Smooth muscle cell (in vitro differentiated cells): ENCODE data around the gene ULK4. TPM values are rescaled to one million over a fixed set of nuclear protein-coding genes. Genes with fewer than 3 reads are reported as not detected.

Source experiments
- DNase-seq: peaks from one replicate; lab custom pipeline; 2025; ENCODE audit not compliant: unreplicated experiment; lab: John Stamatoyannopoulos, UW
- H2AFZ ChIP-seq: fragments of 200-600 bp; sonication (generic); 2 replicates; pipeline ENCODE4 v1.6.0; 2016; ENCODE audit warnings: antibody characterized with exemption, low read depth, mild to moderate bottlenecking
- H3F3A ChIP-seq: fragments of 200-600 bp; sonication (generic); 2 replicates; pipeline ENCODE4 v1.6.0; 2017; ENCODE audit warnings: antibody characterized with exemption, low read depth
- H3K27ac ChIP-seq: fragments of 200-600 bp; sonication (generic); 2 replicates; pipeline ENCODE4 v1.5.1; 2016; ENCODE audit warnings: low read depth, mild to moderate bottlenecking
- H3K27me3 ChIP-seq: fragments of 200-600 bp; sonication (generic); 2 replicates; pipeline ENCODE4 v1.6.1; 2016; ENCODE audit warnings: low read depth, mild to moderate bottlenecking
- H3K36me3 ChIP-seq: fragments of 200-600 bp; sonication (generic); 2 replicates; pipeline ENCODE4 v1.5.1; 2016; ENCODE audit warnings: low read depth
- H3K4me1 ChIP-seq: fragments of 200-600 bp; sonication (generic); 2 replicates; pipeline ENCODE4 v1.5.1; 2016; ENCODE audit warnings: low read depth
- H3K4me2 ChIP-seq: fragments of 200-600 bp; sonication (generic); 2 replicates; pipeline ENCODE4 v1.6.0; 2016; ENCODE audit warnings: mild to moderate bottlenecking
- H3K4me3 ChIP-seq: fragments of 200-600 bp; sonication (generic); 2 replicates; pipeline ENCODE4 v1.5.1; 2016; ENCODE audit warnings: mild to moderate bottlenecking
- H3K79me2 ChIP-seq: fragments of 200-600 bp; sonication (generic); 2 replicates; pipeline ENCODE4 v1.6.0; 2016; ENCODE audit warnings: low read depth, mild to moderate bottlenecking
- H3K9ac ChIP-seq: fragments of 200-600 bp; sonication (generic); 2 replicates; pipeline ENCODE4 v1.6.0; 2016; ENCODE audit warnings: low read depth
- H3K9me3 ChIP-seq: fragments of 200-600 bp; sonication (generic); replicated peaks from 2 replicates; pipeline ENCODE4 v1.5.1; 2016; ENCODE audit warnings: low read depth
- H4K20me1 ChIP-seq: fragments of 200-600 bp; sonication (generic); 2 replicates; pipeline ENCODE4 v1.6.0; 2016; ENCODE audit warnings: low read depth
- CTCF ChIP-seq: fragments of 200-600 bp; sonication (generic); IDR thresholded peaks from 2 replicates; pipeline ENCODE4 v1.5.1; 2017; ENCODE audit warnings: borderline replicate concordance, mild to moderate bottlenecking, antibody characterized with exemption; ENCODE audit not compliant: insufficient read depth, poor library complexity, severe bottlenecking
- WGBS: methylation state at CpG from one replicate; pipeline ENCODE4 v1.1.7; 2016; ENCODE audit warnings: low lambda C conversion rate; 5-methylcytosine and 5-hydroxymethylcytosine counted together
- polyA plus RNA-seq: library from polyadenylated mRNA; unstranded; fragments of >200 nt; fragmentation: Nextera tagmentation; extraction: Ambion mirVana; gene quantifications from 2 replicates; pipeline ENCODE4 v1.2.1, GENCODE V29; 2016
- total RNA-seq: library from RNA; depleted of rRNA; stranded (reverse); fragments of >200 nt; gene quantifications from 2 replicates; pipeline ENCODE4 v1.2.3, GENCODE V29; 2014

Gene ULK4
- total and polyA plus RNA-seq, 2 experiments from 2014 or later = 4.3 to 14.2 TPM

- H4K20me1 ChIP-seq = no peaks in the 10 kb centered on the region
- H3K4me1 ChIP-seq = no peaks in the 10 kb centered on the region
- no peaks in the 10 kb centered on the region for H3K36me3 ChIP-seq
- 71% methylated on average over 5 of the region's 5 CpGs for WGBS
- no peak overlapping the region for H3K27ac ChIP-seq
- H2AFZ ChIP-seq = no peak overlapping the region
- no peaks in the 10 kb centered on the region for H3K9me3 ChIP-seq
- no peaks in the 10 kb centered on the region for H3K79me2 ChIP-seq
- no peak for TF ChIP-seq CTCF
- no peak overlapping the region for H3K4me3 ChIP-seq
- no peaks in the 10 kb centered on the region for H3K27me3 ChIP-seq
- H3K9ac ChIP-seq = no peak overlapping the region
- no peak for DNase-seq
- no peaks in the 10 kb centered on the region for H3F3A ChIP-seq
- no peak overlapping the region for H3K4me2 ChIP-seq
These were observed 270.9 kb downstream of the ULK4 start for GRCh38 chr3:41690766-41691563.

GRCh38 chr3:41688595-41689380, 273.1 kb downstream of the ULK4 start:
- no peak overlapping the region for H3K27ac ChIP-seq
- no peak overlapping the region for H3K4me3 ChIP-seq
- H3F3A ChIP-seq = no peaks in the 10 kb centered on the region
- no peak overlapping the region for H2AFZ ChIP-seq
- H3K9me3 ChIP-seq = no peaks in the 10 kb centered on the region
- H3K27me3 ChIP-seq = no peaks in the 10 kb centered on the region
- H4K20me1 ChIP-seq = no peaks in the 10 kb centered on the region
- H3K4me2 ChIP-seq = no peak overlapping the region
- no peak for DNase-seq
- peaks cover 12% of the 10 kb centered on the region for H3K4me1 ChIP-seq
- H3K36me3 ChIP-seq = no peaks in the 10 kb centered on the region
- no peak for TF ChIP-seq CTCF
- no peaks in the 10 kb centered on the region for H3K79me2 ChIP-seq
- WGBS = 82% methylated on average over 4 of the region's 4 CpGs
- H3K9ac ChIP-seq = no peak overlapping the region

- H3K27ac ChIP-seq = peak overlapping the region; percentile 94
- peaks cover 8% of the 10 kb centered on the region for H3F3A ChIP-seq
- no peak overlapping the region for H3K9ac ChIP-seq
- no peaks in the 10 kb centered on the region for H3K79me2 ChIP-seq
- 77% methylated on average over 4 of the region's 4 CpGs for WGBS
- H2AFZ ChIP-seq = no peak overlapping the region
- H3K27me3 ChIP-seq = no peaks in the 10 kb centered on the region
- no peak for TF ChIP-seq CTCF
- no peaks in the 10 kb centered on the region for H3K36me3 ChIP-seq
- H3K4me2 ChIP-seq = peak overlapping the region; percentile 57
- no peak for DNase-seq
- H3K4me1 ChIP-seq = peaks cover 28% of the 10 kb centered on the region
- H4K20me1 ChIP-seq = no peaks in the 10 kb centered on the region
- no peak overlapping the region for H3K4me3 ChIP-seq
- no peaks in the 10 kb centered on the region for H3K9me3 ChIP-seq
These were observed 276.8 kb downstream of the ULK4 start for GRCh38 chr3:41684797-41685735.
